GM19438 (cell line): ENCODE measurements around the gene SNTG2.
"Not testable (repeated sequence)": the region's sequence is repeated elsewhere in the genome, so short reads cannot be mapped to it uniquely, and the experiment has no call there.

Source experiments
- ATAC-seq: cut with Tn5 transposase; IDR thresholded peaks from one replicate; pipeline ENCODE4 v1.9.1; 2021; ENCODE audit warnings: low read depth; ENCODE audit not compliant: unreplicated experiment

The SNTG2 gene

GRCh38 chr2:1082456-1083205 lies 132.0 kb downstream of the SNTG2 start:
- ATAC-seq: no peak

- ATAC-seq: no peak
These were observed 137.7 kb downstream of the SNTG2 start for GRCh38 chr2:1088192-1088860.

GRCh38 chr2:1088940-1089339 lies 138.3 kb downstream of the SNTG2 start:
- no peak for ATAC-seq

- no peak for ATAC-seq
These were observed 141.4 kb downstream of the SNTG2 start for GRCh38 chr2:1091895-1092585.

- not testable (repeated sequence) for ATAC-seq
These were observed 143.0 kb downstream of the SNTG2 start for GRCh38 chr2:1093668-1094067.

GRCh38 chr2:1097101-1097500 lies 146.5 kb downstream of the SNTG2 start:
- ATAC-seq: no peak

- ATAC-seq: no peak
These were observed 148.8 kb downstream of the SNTG2 start for GRCh38 chr2:1099418-1099817.

GRCh38 chr2:1101011-1101782 lies 150.5 kb downstream of the SNTG2 start:
- ATAC-seq: no peak

- ATAC-seq: no peak
These were observed 151.4 kb downstream of the SNTG2 start for GRCh38 chr2:1101982-1102590.

- ATAC-seq: no peak
These were observed 153.7 kb downstream of the SNTG2 start for GRCh38 chr2:1104364-1104763.

GRCh38 chr2:1106344-1106743 lies 155.7 kb downstream of the SNTG2 start:
- ATAC-seq: not testable (repeated sequence)

- no peak for ATAC-seq
These were observed 165.3 kb downstream of the SNTG2 start for GRCh38 chr2:1115843-1116539.

GRCh38 chr2:1117569-1117968 lies 166.9 kb downstream of the SNTG2 start:
- no peak for ATAC-seq

GRCh38 chr2:1125217-1125616 lies 174.6 kb downstream of the SNTG2 start:
- ATAC-seq: no peak

- no peak for ATAC-seq
These were observed 175.2 kb downstream of the SNTG2 start for GRCh38 chr2:1125633-1126370.

- ATAC-seq: no peak
These were observed 179.3 kb downstream of the SNTG2 start for GRCh38 chr2:1129982-1130381.

- ATAC-seq: no peak
These were observed 180.3 kb downstream of the SNTG2 start for GRCh38 chr2:1130922-1131321.

- no peak for ATAC-seq
These were observed 181.8 kb downstream of the SNTG2 start for GRCh38 chr2:1132328-1132969.

- not testable (repeated sequence) for ATAC-seq
These were observed 183.2 kb downstream of the SNTG2 start for GRCh38 chr2:1133896-1134295.
